K562 (cell line): ENCODE data around the gene NCAM2. TPM values are rescaled to one million over a fixed set of nuclear protein-coding genes. Genes with fewer than 3 reads are reported as not detected.
A peak's percentile ranks its signal among the peaks of the same experiment; 100 is the strongest.

Experiments
- ATAC-seq: fragments of 200-7000 bp; cut with Tn5 transposase; 3 replicates; pipeline ENCODE4 v1.9.1; 2020; ENCODE audit warnings: moderate library complexity
- BruUV-seq: library from RNA; stranded (reverse); fragments of 400-500 nt; replicated peaks from 2 replicates; lab custom pipeline; 2021; lab: Mats Ljungman, UMichigan
- CTCF ChIA-PET: fragments of 300-600 bp; formaldehyde crosslinking; extraction: SDS; loops from one replicate; lab custom pipeline; 2021; ENCODE audit warnings: low intra/inter-chr PET ratio; lab: Yijun Ruan, JAX
- POLR2A ChIA-PET: fragments of 300-600, 350-650 bp; sonication (Branson Sonifier 250); formaldehyde crosslinking; extraction: SDS; loops from one replicate; lab custom pipeline; 2021; ENCODE audit warnings: antibody characterized with exemption, inconsistent platforms; lab: Yijun Ruan, JAX
- DNase-seq, 4 experiments: peaks; one replicate each; pipeline versions ENCODE4 v3.0.0 to v3.0.0-alpha.2; 2011 to 2018; ENCODE audit warnings: low spot score in 3 of 4, mixed read lengths in 3 of 4; ENCODE audit errors: extremely low read depth in 1 of 4
- FAIRE-seq: peaks from 2 replicates; lab custom pipeline; 2011; peaks lifted over from hg19 to GRCh38; lab: Jason Lieb, UNC
- H2AFZ ChIP-seq: 2 replicates; pipeline ENCODE4 v1.6.0; 2011; ENCODE audit warnings: low read depth, low read length, control low read depth, inconsistent platforms
- H3K27ac ChIP-seq: fragments of 200-600 bp; 3 replicates; pipeline ENCODE4 v1.8.0; 2011; ENCODE audit warnings: low read depth, mild to moderate bottlenecking, control low read depth, inconsistent platforms, low read length, moderate library complexity, mixed read lengths; ENCODE audit errors: extremely low read depth
- H3K27me3 ChIP-seq, 2 experiments: fragments of 300-600 bp in 1 of 2; 2 replicates in 1 of 2; 3 replicates in 1 of 2; pipeline versions ENCODE4 v1.6.0 to v1.8.0; 2011; ENCODE audit warnings: inconsistent platforms in 2 of 2, low read length in 2 of 2, mild to moderate bottlenecking in 1 of 2, mixed read lengths in 1 of 2, moderate library complexity in 1 of 2; ENCODE audit not compliant: control insufficient read depth in 2 of 2, insufficient read depth in 2 of 2
- H3K36me3 ChIP-seq: fragments of 300-600 bp; 3 replicates; pipeline ENCODE4 v1.8.0; 2011; ENCODE audit warnings: mild to moderate bottlenecking, low read length, inconsistent platforms; ENCODE audit not compliant: control insufficient read depth, insufficient read depth
- H3K4me1 ChIP-seq, 2 experiments: fragments of 200-600 bp in 1 of 2; replicated peaks in 1 of 2; 2 replicates in 1 of 2; 3 replicates in 1 of 2; pipeline versions ENCODE4 v1.5.1 to v1.8.0; 2011; ENCODE audit warnings: inconsistent platforms in 2 of 2, low read length in 2 of 2, mild to moderate bottlenecking in 1 of 2, mixed read lengths in 1 of 2, moderate library complexity in 1 of 2; ENCODE audit not compliant: control insufficient read depth in 2 of 2, insufficient read depth in 2 of 2
- H3K4me2 ChIP-seq: 2 replicates; pipeline ENCODE4 v1.6.1; 2011; ENCODE audit warnings: low read length, control low read depth, inconsistent platforms, mixed read lengths; ENCODE audit not compliant: insufficient read depth
- H3K4me3 ChIP-seq: fragments of 200-600 bp; sonication (generic), shearing (Covaris generic); 2 replicates; pipeline ENCODE4 v1.5.1; 2016; ENCODE audit warnings: control low read depth, inconsistent platforms
- H3K79me2 ChIP-seq: fragments of 200-600 bp; 3 replicates; pipeline ENCODE4 v1.8.0; 2011; ENCODE audit warnings: low read length, inconsistent platforms; ENCODE audit not compliant: control insufficient read depth, insufficient read depth
- H3K9ac ChIP-seq, 2 experiments: 2 replicates each; pipeline versions ENCODE4 v1.6.0 to v1.6.1; 2011; ENCODE audit warnings: low read depth in 2 of 2, low read length in 2 of 2, control low read depth in 1 of 2, inconsistent platforms in 1 of 2, mild to moderate bottlenecking in 1 of 2, mixed read lengths in 1 of 2; ENCODE audit not compliant: insufficient read depth in 1 of 2
- H3K9me1 ChIP-seq: one replicate; pipeline ENCODE4 v1.6.0; 2011; ENCODE audit warnings: inconsistent platforms, mild to moderate bottlenecking, low read length, moderate library complexity; ENCODE audit not compliant: control insufficient read depth, insufficient read depth
- H3K9me3 ChIP-seq: replicated peaks from 2 replicates; pipeline ENCODE4 v1.5.1; 2011; ENCODE audit warnings: low read depth, low read length, inconsistent platforms; ENCODE audit not compliant: control insufficient read depth, insufficient read depth
- H4K20me1 ChIP-seq: replicated peaks from 2 replicates; pipeline ENCODE4 v1.6.1; 2011; ENCODE audit warnings: low read length, inconsistent platforms, mixed read lengths; ENCODE audit not compliant: control insufficient read depth, insufficient read depth
- GTF2F1 ChIP-seq: IDR thresholded peaks from 2 replicates; pipeline ENCODE4 v1.6.1; 2011; ENCODE audit warnings: low read depth, low read length, improper control_type of control experiment
- KLF16 ChIP-seq: IDR thresholded peaks from 2 replicates; pipeline ENCODE4 v1.6.1; 2016; ENCODE audit warnings: antibody characterized with exemption
- PRPF4 ChIP-seq: fragments of 200-400 bp; formaldehyde crosslinking; IDR thresholded peaks from one replicate; pipeline ENCODE4 v1.6.1; 2017; ENCODE audit warnings: low read length, low read depth, mild to moderate bottlenecking; ENCODE audit not compliant: insufficient read depth, poor library complexity, severe bottlenecking
- RB1 ChIP-seq: fragments of 450-650 bp; IDR thresholded peaks from 2 replicates; pipeline ENCODE4 v1.6.1; 2017; ENCODE audit warnings: low read depth, mild to moderate bottlenecking
- RBM15 ChIP-seq: fragments of 200-400 bp; formaldehyde crosslinking; IDR thresholded peaks from 2 replicates; pipeline ENCODE4 v1.6.1; 2018; ENCODE audit warnings: mild to moderate bottlenecking, low read length, moderate library complexity; ENCODE audit not compliant: insufficient read depth
- SP1 ChIP-seq: sonication (generic); formaldehyde crosslinking; IDR thresholded peaks from 2 replicates; pipeline ENCODE4 v1.8.1; 2022; ENCODE audit warnings: mild to moderate bottlenecking, missing genetic modification reagents
- SUPT5H ChIP-seq: fragments of 450-650 bp; IDR thresholded peaks from 2 replicates; pipeline ENCODE4 v1.6.1; 2016
- ZC3H11A ChIP-seq: IDR thresholded peaks from 2 replicates; pipeline ENCODE4 v1.6.1; 2012; ENCODE audit warnings: low read depth, low read length, improper control_type of control experiment
- ZNF212 ChIP-seq: fragments of 450-650 bp; formaldehyde crosslinking; IDR thresholded peaks from 2 replicates; pipeline ENCODE4 v1.4.0; 2020; ENCODE audit warnings: mild to moderate bottlenecking
- ZNF274 ChIP-seq: IDR thresholded peaks from 2 replicates; pipeline ENCODE4 v1.6.1; 2011; ENCODE audit warnings: low read depth, mild to moderate bottlenecking, low read length, moderate library complexity, borderline replicate concordance
- WGBS: fragments of 100-300 bp; shearing (Covaris generic); methylation state at CpG from one replicate; pipeline ENCODE4 v1.1.6; 2016; ENCODE audit warnings: low coverage, mixed read lengths; ENCODE audit not compliant: insufficient coverage; ENCODE audit errors: missing lambda C conversion rate; 5-methylcytosine and 5-hydroxymethylcytosine counted together
- in situ Hi-C: fragments of 300-500 bp; cut with MboI; formaldehyde crosslinking; loops from 4 replicates; pipeline ENCODE4 v1.15.0; 2018; ENCODE audit warnings: inconsistent platforms, mixed read lengths
- intact Hi-C: fragments of 100-400 bp; cut with micrococcal nuclease; formaldehyde crosslinking; loops from 2 replicates; pipeline ENCODE4 v1.14.2; 2022
- polyA plus RNA-seq, 8 experiments: library from polyadenylated mRNA; depleted of rRNA in 4 of 8; stranded (reverse) in 5 of 8; unstranded in 3 of 8; fragments of >200 nt; fragmentation: Nextera tagmentation in 2 of 8; fragmentation: Illumina TruSeq in 1 of 8; extraction: Ambion mirVana in 2 of 8; extraction: Trizol in 1 of 8; gene quantifications; 2 replicates each; pipeline versions ENCODE4 v1.2.1 to v1.2.3, GENCODE V29; 2011 to 2014; ENCODE audit warnings: inconsistent platforms in 1 of 8, missing spikeins in 1 of 8
- total RNA-seq, 7 experiments: library from RNA; depleted of rRNA in 6 of 7; stranded (reverse); fragments of >200 nt in 6 of 7; fragmentation: Illumina TruSeq in 2 of 7; extraction: Trizol in 2 of 7; gene quantifications; 2 replicates each; pipeline versions ENCODE4 v1.2.1 to v1.2.3, GENCODE V29; 2011 to 2021; ENCODE audit warnings: low replicate concordance in 1 of 7
- TF ChIP-seq, protein P1 (sequence below), 2 experiments: fragments of 450-650 bp; IDR thresholded peaks; 2 replicates each; pipeline ENCODE4 v1.6.1; 2018; ENCODE audit warnings: mild to moderate bottlenecking in 2 of 2, low read depth in 1 of 2; ENCODE audit not compliant: partially characterized antibody in 2 of 2
- TF ChIP-seq, protein P2 (sequence below): sonication (generic); formaldehyde crosslinking; IDR thresholded peaks from 2 replicates; pipeline ENCODE4 v1.9.0; 2022; ENCODE audit warnings: mild to moderate bottlenecking, missing genetic modification reagents
- TF ChIP-seq, protein P3 (sequence below): fragments of 450-650 bp; IDR thresholded peaks from 2 replicates; pipeline ENCODE4 v1.6.1; 2016
- TF ChIP-seq, protein P4 (sequence below): sonication (generic); formaldehyde crosslinking; IDR thresholded peaks from 2 replicates; pipeline ENCODE4 v1.5.0; 2020; ENCODE audit warnings: missing genetic modification reagents

Gene NCAM2
- total and polyA plus RNA-seq, 9 of the 15 experiments (the other 6 are each of a cell fraction or from before 2014, with no cell fraction given), result 14.0 to 58.2 (median 27.8) TPM

DNA sequence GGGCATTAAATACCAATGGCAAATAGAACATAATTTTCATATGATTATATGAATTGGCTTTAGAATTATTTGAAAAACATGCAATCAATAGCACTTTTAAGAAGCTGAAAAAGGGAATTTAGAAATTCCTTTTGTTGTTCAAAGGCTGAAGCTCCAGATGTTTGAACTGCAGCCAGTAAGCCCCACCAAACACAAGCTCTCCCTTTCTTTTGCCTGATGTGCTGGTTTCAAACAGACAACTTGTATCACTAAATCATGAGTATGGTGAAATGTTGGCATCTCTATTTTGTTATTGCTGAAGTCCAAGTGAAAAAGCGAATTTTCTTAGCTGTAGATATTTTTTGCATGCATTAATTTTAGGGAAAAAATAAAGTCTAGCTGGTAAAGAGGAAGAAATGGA lies 27.5 kb upstream of the NCAM2 start (continued):
- TF ChIP-seq, protein P1, sequence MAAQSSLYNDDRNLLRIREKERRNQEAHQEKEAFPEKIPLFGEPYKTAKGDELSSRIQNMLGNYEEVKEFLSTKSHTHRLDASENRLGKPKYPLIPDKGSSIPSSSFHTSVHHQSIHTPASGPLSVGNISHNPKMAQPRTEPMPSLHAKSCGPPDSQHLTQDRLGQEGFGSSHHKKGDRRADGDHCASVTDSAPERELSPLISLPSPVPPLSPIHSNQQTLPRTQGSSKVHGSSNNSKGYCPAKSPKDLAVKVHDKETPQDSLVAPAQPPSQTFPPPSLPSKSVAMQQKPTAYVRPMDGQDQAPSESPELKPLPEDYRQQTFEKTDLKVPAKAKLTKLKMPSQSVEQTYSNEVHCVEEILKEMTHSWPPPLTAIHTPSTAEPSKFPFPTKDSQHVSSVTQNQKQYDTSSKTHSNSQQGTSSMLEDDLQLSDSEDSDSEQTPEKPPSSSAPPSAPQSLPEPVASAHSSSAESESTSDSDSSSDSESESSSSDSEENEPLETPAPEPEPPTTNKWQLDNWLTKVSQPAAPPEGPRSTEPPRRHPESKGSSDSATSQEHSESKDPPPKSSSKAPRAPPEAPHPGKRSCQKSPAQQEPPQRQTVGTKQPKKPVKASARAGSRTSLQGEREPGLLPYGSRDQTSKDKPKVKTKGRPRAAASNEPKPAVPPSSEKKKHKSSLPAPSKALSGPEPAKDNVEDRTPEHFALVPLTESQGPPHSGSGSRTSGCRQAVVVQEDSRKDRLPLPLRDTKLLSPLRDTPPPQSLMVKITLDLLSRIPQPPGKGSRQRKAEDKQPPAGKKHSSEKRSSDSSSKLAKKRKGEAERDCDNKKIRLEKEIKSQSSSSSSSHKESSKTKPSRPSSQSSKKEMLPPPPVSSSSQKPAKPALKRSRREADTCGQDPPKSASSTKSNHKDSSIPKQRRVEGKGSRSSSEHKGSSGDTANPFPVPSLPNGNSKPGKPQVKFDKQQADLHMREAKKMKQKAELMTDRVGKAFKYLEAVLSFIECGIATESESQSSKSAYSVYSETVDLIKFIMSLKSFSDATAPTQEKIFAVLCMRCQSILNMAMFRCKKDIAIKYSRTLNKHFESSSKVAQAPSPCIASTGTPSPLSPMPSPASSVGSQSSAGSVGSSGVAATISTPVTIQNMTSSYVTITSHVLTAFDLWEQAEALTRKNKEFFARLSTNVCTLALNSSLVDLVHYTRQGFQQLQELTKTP (IDR thresholded peaks at IDR 0.05; ENCODE audit: low read depth in 1 of 2, partially characterized antibody in 2 of 2), result no peak
- TF ChIP-seq ZNF212 (CRISPR knock-in tag), result no peak

DNA sequence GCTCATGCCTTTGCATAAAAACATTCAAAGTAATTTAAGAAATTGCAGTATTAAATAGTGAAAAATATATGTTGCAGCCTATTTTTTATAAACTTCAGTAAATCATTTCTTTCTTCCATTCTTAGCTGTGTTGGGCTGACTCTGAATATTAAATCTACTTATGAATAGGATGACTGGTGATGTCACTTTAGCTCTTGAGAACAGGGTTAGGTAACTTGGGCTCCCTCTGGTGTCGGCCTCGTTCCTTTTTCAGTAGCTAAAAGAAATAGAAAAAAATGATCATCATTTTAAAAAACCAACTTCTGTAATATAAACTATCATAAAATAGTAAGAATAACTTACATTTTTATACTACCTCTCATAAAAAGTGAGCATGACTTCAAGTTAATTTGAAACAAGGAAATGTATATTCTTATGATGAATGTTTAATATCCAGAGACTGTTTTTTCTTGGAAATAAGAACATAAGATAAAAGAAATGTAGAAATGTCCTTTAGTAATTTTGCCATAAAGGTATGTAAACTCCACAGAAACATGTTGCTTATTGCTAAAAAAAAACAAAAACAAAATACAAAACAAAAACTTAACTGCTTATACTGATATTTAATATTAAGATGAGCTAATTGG lies 26.8 kb upstream of the NCAM2 start:
- H3K79me2 ChIP-seq, result no peaks in the 10 kb centered on the region
- no peak for FAIRE-seq
- no peaks in the 10 kb centered on the region for H4K20me1 ChIP-seq
- POLR2A ChIA-PET, result interaction anchor here (0.7 kb wide), 1 partner anchor 23 kb away, joined by 3 read pairs; no protein-coding TSS in a partner anchor
- H3K9me3 ChIP-seq, result no peaks in the 10 kb centered on the region
- no peak overlapping the region for H3K4me3 ChIP-seq
- no TSS peak for BruUV-seq
- H3K27me3 ChIP-seq, result no peaks in the 10 kb centered on the region
- H3K27ac ChIP-seq, result no peak overlapping the region
- in situ Hi-C loops, result no loop called here
- 0% methylated on average over 2 of the region's 2 CpGs for WGBS
- peak; percentile 33 to 59 (median 34) for DNase-seq
- H3K9me1 ChIP-seq, result no peaks in the 10 kb centered on the region
- no peaks in the 10 kb centered on the region for H3K36me3 ChIP-seq
- H2AFZ ChIP-seq, result no peak overlapping the region
- ATAC-seq, result peak; percentile 66; the same call in 2 of the 3 replicates
- intact Hi-C loops, result no loop called here
- CTCF ChIA-PET, result interaction anchor here (0.6 kb wide), 1 partner anchor 89 kb away, joined by 3 read pairs; no protein-coding TSS in a partner anchor
- no peaks in the 10 kb centered on the region for H3K4me1 ChIP-seq
- no peak overlapping the region for H3K9ac ChIP-seq
- no peak overlapping the region for H3K4me2 ChIP-seq
- TF ChIP-seq SP1 (CRISPR knock-in tag) (no peak), ZC3H11A (no peak), SUPT5H (no peak), PRPF4 (no peak), RB1 (no peak), KLF16 (no peak), ZNF274 (no peak), RBM15 (no peak), GTF2F1 (no peak)
- TF ChIP-seq, protein P2, sequence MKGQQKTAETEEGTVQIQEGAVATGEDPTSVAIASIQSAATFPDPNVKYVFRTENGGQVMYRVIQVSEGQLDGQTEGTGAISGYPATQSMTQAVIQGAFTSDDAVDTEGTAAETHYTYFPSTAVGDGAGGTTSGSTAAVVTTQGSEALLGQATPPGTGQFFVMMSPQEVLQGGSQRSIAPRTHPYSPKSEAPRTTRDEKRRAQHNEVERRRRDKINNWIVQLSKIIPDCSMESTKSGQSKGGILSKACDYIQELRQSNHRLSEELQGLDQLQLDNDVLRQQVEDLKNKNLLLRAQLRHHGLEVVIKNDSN (CRISPR knock-in tag), result no peak
- TF ChIP-seq, protein P3, sequence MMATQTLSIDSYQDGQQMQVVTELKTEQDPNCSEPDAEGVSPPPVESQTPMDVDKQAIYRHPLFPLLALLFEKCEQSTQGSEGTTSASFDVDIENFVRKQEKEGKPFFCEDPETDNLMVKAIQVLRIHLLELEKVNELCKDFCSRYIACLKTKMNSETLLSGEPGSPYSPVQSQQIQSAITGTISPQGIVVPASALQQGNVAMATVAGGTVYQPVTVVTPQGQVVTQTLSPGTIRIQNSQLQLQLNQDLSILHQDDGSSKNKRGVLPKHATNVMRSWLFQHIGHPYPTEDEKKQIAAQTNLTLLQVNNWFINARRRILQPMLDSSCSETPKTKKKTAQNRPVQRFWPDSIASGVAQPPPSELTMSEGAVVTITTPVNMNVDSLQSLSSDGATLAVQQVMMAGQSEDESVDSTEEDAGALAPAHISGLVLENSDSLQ, result no peak
- TF ChIP-seq, protein P4, sequence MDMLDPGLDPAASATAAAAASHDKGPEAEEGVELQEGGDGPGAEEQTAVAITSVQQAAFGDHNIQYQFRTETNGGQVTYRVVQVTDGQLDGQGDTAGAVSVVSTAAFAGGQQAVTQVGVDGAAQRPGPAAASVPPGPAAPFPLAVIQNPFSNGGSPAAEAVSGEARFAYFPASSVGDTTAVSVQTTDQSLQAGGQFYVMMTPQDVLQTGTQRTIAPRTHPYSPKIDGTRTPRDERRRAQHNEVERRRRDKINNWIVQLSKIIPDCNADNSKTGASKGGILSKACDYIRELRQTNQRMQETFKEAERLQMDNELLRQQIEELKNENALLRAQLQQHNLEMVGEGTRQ (CRISPR knock-in tag), result no peak
